SK-N-SH (cell line): Measurements from ENCODE around the gene MID1IP1.

ENCODE experiments used
- ELF1 ChIP-seq: IDR thresholded peaks from 2 replicates; pipeline ENCODE4 v1.4.0; 2012
- GABPA ChIP-seq: IDR thresholded peaks from 2 replicates; pipeline ENCODE4 v1.4.0; 2012; ENCODE audit warnings: low read depth, mild to moderate bottlenecking
- POLR2AphosphoS5 ChIP-seq: IDR thresholded peaks from 2 replicates; pipeline ENCODE4 v1.6.1; 2012; ENCODE audit warnings: low read depth, low read length
- RFX5 ChIP-seq: IDR thresholded peaks from 2 replicates; pipeline ENCODE4 v1.6.1; 2012; ENCODE audit warnings: mild to moderate bottlenecking, improper control_type of control experiment, low read length
- SMC3 ChIP-seq: IDR thresholded peaks from 2 replicates; pipeline ENCODE4 v1.6.1; 2012; ENCODE audit warnings: low read depth, low read length, improper control_type of control experiment
- TF ChIP-seq, protein P1 (sequence below): fragments of 200-600 bp; sonication (generic); IDR thresholded peaks from 2 replicates; pipeline ENCODE4 v1.6.1; 2017; ENCODE audit warnings: antibody characterized with exemption, mild to moderate bottlenecking, moderate library complexity
- TF ChIP-seq, protein P2 (sequence below): IDR thresholded peaks from 2 replicates; pipeline ENCODE4 v1.6.1; 2012; ENCODE audit warnings: mild to moderate bottlenecking, low read depth, low read length, moderate library complexity

DNA sequence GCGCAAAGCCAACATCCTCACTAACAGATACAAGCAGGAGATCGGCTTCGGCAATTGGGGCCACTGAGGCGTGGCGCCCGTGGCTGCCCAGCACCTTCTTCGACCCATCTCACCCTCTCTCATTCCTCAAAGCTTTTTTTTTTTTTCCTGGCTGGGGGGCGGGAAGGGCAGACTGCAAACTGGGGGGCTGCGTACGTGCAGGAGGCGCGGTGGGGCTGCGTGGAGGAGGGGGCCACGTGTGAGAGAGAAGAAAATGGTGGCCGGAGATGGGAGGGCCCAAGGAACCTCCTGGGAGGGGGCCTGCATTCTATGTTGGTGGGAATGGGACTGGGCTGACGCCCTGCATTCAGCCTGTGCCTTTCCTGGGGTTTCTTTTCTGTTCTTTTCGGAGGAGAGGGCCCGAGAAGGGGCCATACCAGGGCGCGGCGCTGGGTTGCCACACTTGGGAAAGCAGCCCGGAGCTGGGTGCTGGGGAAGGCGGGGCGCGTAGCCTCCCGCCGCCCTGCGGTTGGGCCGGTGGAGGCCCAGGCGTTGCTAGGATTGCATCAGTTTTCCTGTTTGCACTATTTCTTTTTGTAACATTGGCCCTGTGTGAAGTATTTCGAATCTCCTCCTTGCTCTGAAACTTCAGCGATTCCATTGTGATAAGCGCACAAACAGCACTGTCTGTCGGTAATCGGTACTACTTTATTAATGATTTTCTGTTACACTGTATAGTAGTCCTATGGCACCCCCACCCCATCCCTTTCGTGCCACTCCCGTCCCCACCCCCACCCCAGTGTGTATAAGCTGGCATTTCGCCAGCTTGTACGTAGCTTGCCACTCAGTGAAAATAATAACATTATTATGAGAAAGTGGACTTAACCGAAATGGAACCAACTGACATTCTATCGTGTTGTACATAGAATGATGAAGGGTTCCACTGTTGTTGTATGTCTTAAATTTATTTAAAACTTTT, 4.5 kb downstream of the MID1IP1 start:
- TF ChIP-seq RFX5 (no peak), ELF1 (no peak), POLR2AphosphoS5 (no peak), GABPA (no peak), SMC3 (no peak)
- TF ChIP-seq, protein P1, sequence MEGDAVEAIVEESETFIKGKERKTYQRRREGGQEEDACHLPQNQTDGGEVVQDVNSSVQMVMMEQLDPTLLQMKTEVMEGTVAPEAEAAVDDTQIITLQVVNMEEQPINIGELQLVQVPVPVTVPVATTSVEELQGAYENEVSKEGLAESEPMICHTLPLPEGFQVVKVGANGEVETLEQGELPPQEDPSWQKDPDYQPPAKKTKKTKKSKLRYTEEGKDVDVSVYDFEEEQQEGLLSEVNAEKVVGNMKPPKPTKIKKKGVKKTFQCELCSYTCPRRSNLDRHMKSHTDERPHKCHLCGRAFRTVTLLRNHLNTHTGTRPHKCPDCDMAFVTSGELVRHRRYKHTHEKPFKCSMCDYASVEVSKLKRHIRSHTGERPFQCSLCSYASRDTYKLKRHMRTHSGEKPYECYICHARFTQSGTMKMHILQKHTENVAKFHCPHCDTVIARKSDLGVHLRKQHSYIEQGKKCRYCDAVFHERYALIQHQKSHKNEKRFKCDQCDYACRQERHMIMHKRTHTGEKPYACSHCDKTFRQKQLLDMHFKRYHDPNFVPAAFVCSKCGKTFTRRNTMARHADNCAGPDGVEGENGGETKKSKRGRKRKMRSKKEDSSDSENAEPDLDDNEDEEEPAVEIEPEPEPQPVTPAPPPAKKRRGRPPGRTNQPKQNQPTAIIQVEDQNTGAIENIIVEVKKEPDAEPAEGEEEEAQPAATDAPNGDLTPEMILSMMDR, result 0 out of 2 replicates have a peak, but pooled peaks have one; percentile 8
- TF ChIP-seq, protein P2, sequence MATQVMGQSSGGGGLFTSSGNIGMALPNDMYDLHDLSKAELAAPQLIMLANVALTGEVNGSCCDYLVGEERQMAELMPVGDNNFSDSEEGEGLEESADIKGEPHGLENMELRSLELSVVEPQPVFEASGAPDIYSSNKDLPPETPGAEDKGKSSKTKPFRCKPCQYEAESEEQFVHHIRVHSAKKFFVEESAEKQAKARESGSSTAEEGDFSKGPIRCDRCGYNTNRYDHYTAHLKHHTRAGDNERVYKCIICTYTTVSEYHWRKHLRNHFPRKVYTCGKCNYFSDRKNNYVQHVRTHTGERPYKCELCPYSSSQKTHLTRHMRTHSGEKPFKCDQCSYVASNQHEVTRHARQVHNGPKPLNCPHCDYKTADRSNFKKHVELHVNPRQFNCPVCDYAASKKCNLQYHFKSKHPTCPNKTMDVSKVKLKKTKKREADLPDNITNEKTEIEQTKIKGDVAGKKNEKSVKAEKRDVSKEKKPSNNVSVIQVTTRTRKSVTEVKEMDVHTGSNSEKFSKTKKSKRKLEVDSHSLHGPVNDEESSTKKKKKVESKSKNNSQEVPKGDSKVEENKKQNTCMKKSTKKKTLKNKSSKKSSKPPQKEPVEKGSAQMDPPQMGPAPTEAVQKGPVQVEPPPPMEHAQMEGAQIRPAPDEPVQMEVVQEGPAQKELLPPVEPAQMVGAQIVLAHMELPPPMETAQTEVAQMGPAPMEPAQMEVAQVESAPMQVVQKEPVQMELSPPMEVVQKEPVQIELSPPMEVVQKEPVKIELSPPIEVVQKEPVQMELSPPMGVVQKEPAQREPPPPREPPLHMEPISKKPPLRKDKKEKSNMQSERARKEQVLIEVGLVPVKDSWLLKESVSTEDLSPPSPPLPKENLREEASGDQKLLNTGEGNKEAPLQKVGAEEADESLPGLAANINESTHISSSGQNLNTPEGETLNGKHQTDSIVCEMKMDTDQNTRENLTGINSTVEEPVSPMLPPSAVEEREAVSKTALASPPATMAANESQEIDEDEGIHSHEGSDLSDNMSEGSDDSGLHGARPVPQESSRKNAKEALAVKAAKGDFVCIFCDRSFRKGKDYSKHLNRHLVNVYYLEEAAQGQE, result no peak
